ENCODE measurements around the gene CORO7.
A peak's percentile ranks its signal among the peaks of the same experiment; 100 is the strongest.

Gene CORO7

GRCh38 chr16:4386951-4387565 is 29.3 kb downstream of the CORO7 start:
- no peaks in the 10 kb centered on the region for H3K27me3 ChIP-seq (replicated peaks; ENCODE audit: control insufficient read depth, insufficient read depth, low read length)
- peak; percentile 42 for DNase-seq (ENCODE audit: low read depth)
- H3K9ac ChIP-seq (ENCODE audit: low read length) = peak overlapping the region; percentile 58
- peaks cover 18% of the 10 kb centered on the region for H3K36me3 ChIP-seq (ENCODE audit: control insufficient read depth, insufficient read depth, low read length, severe bottlenecking)
- peaks cover 54% of the 10 kb centered on the region for H3K4me1 ChIP-seq (ENCODE audit: control insufficient read depth, insufficient read depth, low read length)
- H3K4me3 ChIP-seq (ENCODE audit: low read length) = no peak overlapping the region
- H3K9me3 ChIP-seq (ENCODE audit: control insufficient read depth, low read length) = no peaks in the 10 kb centered on the region

DNA sequence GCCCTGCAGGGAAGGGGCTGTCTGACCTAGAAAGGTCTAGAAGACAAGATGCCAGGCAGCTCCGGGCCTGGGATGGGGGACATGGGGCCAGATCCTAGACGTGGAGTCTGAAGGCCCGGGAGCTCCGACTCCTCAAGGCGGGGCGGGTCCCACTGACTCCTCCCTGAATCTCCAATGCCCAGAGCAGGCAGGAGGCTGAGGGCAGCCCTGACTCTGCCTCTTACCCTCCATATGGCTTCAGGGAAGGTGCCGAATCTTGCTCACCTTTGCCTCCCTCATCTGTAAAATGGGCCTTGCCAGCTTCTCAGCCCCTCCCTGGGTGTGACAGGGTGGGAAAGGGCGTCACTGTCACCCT is 30.0 kb downstream of the CORO7 start:
- H3K9me3 ChIP-seq (ENCODE audit: control insufficient read depth, low read length) = no peaks in the 10 kb centered on the region
- no peaks in the 10 kb centered on the region for H3K27me3 ChIP-seq (replicated peaks; ENCODE audit: control insufficient read depth, insufficient read depth, low read length)
- no peak overlapping the region for H3K4me3 ChIP-seq (ENCODE audit: low read length)
- H3K9ac ChIP-seq (ENCODE audit: low read length) = peak overlapping the region; percentile 41
- DNase-seq (ENCODE audit: low read depth) = peak; percentile 72
- peaks cover 54% of the 10 kb centered on the region for H3K4me1 ChIP-seq (ENCODE audit: control insufficient read depth, insufficient read depth, low read length)
- H3K36me3 ChIP-seq (ENCODE audit: control insufficient read depth, insufficient read depth, low read length, severe bottlenecking) = peaks cover 25% of the 10 kb centered on the region

DNA sequence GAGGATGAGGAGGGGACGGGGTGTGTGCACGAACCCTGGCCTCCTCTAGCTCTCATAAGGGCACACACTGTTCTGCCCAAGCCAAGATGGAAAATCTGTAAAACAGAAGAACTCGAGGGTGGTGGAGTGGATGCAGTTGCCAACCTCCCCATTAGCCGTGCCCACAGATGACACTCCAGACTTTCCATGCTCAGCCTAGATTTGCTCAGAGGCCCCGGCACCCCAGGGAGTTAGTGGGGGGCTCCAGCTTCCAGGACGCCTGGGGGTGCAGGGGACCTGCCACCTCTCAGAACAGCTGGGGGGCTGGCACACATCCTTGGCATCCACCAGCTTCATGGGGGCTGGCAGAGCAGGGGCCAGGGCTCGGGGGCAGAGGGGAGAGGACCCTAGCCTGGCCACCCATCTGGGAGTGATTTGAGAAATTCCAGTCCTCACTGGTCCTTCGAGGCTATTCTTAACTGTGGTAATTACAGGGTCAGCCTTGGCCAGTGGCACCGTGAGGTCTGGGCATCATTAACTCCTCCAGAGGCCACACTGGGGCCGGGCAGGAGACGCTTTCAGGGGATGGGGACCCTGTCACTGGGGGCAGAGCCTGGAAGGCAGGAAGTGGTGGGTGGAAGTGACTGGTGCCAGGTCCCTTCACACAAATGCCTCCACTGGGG is 30.5 kb downstream of the CORO7 start:
- DNase-seq (ENCODE audit: low read depth) = peak; percentile 54
- Histone ChIP-seq H3K9me3 (ENCODE audit: control insufficient read depth, low read length) (no peaks in the 10 kb centered on the region), H3K36me3 (ENCODE audit: control insufficient read depth, insufficient read depth, low read length, severe bottlenecking) (peaks cover 29% of the 10 kb centered on the region), H3K27me3 (replicated peaks; ENCODE audit: control insufficient read depth, insufficient read depth, low read length) (no peaks in the 10 kb centered on the region), H3K4me1 (ENCODE audit: control insufficient read depth, insufficient read depth, low read length) (peaks cover 54% of the 10 kb centered on the region), H3K4me3 (ENCODE audit: low read length) (no peak overlapping the region), H3K9ac (ENCODE audit: low read length) (peak overlapping the region; percentile 41)

GRCh38 chr16:4385066-4385788 is 31.2 kb downstream of the CORO7 start:
- Histone ChIP-seq H3K4me3 (ENCODE audit: low read length) (no peak overlapping the region), H3K4me1 (ENCODE audit: control insufficient read depth, insufficient read depth, low read length) (peaks cover 54% of the 10 kb centered on the region), H3K9ac (ENCODE audit: low read length) (no peak overlapping the region), H3K9me3 (ENCODE audit: control insufficient read depth, low read length) (no peaks in the 10 kb centered on the region), H3K36me3 (ENCODE audit: control insufficient read depth, insufficient read depth, low read length, severe bottlenecking) (peaks cover 36% of the 10 kb centered on the region), H3K27me3 (replicated peaks; ENCODE audit: control insufficient read depth, insufficient read depth, low read length) (no peaks in the 10 kb centered on the region)
- DNase-seq (ENCODE audit: low read depth) = no peak

- DNase-seq (ENCODE audit: low read depth) = peak; percentile 94
Observed at GRCh38 chr16:4384509-4384942, 31.9 kb downstream of the CORO7 start.

DNA sequence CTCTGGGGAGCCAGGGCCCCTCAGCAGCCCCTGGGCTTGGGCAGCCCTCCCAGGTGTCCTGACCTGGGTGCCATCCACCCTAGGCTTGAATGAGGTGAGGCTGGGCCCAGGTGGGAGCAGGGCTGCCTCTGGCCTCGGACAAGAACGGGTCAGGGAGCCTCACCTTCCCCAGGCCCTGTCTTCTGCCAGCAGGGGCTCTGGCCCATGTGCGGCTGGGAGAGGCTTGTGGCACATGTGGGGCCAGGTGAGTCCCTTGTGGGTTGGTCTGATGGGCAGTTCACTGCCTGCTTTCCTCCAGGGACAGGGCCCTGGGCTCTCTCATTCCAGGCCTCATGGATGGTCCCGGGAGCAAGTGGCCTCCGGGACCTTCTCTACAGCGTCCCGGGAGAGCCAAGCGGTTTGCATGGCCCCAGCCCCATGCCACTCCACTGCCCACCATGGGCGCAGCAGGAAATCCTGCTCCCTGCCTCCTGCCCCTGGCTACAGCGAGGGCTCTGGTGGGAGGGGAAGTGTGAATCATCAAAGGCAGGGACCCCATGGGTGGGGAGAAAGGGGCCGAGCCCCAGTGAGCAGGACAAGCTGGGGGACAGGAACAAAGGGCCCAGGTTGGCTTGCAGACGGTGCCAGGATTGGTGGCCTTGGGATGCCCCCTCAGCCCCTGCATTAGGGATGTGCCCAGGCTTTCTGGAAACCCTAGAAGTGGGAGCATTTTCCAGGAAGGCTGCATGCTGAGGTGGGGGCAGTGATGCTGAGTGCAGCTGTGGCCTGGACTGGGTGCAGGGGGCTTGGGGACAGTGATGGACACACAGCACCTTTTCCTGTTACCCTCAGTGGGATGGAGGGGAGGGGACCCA is 32.6 kb downstream of the CORO7 start:
- peak overlapping the region; percentile 71 for H3K9ac ChIP-seq (ENCODE audit: low read length)
- peaks cover 40% of the 10 kb centered on the region for H3K36me3 ChIP-seq (ENCODE audit: control insufficient read depth, insufficient read depth, low read length, severe bottlenecking)
- H3K9me3 ChIP-seq (ENCODE audit: control insufficient read depth, low read length) = no peaks in the 10 kb centered on the region
- H3K4me1 ChIP-seq (ENCODE audit: control insufficient read depth, insufficient read depth, low read length) = peaks cover 48% of the 10 kb centered on the region
- no peak for DNase-seq (ENCODE audit: low read depth)
- no peaks in the 10 kb centered on the region for H3K27me3 ChIP-seq (replicated peaks; ENCODE audit: control insufficient read depth, insufficient read depth, low read length)
- H3K4me3 ChIP-seq (ENCODE audit: low read length) = no peak overlapping the region

More at GRCh38 chr16:4384509-4384942, 31.9 kb downstream of the CORO7 start:
- Histone ChIP-seq H3K36me3 (ENCODE audit: control insufficient read depth, insufficient read depth, low read length, severe bottlenecking) (peaks cover 37% of the 10 kb centered on the region), H3K9me3 (ENCODE audit: control insufficient read depth, low read length) (no peaks in the 10 kb centered on the region), H3K4me1 (ENCODE audit: control insufficient read depth, insufficient read depth, low read length) (peaks cover 54% of the 10 kb centered on the region), H3K27me3 (replicated peaks; ENCODE audit: control insufficient read depth, insufficient read depth, low read length) (no peaks in the 10 kb centered on the region), H3K9ac (ENCODE audit: low read length) (peak overlapping the region; percentile 71), H3K4me3 (ENCODE audit: low read length) (no peak overlapping the region)

DNA sequence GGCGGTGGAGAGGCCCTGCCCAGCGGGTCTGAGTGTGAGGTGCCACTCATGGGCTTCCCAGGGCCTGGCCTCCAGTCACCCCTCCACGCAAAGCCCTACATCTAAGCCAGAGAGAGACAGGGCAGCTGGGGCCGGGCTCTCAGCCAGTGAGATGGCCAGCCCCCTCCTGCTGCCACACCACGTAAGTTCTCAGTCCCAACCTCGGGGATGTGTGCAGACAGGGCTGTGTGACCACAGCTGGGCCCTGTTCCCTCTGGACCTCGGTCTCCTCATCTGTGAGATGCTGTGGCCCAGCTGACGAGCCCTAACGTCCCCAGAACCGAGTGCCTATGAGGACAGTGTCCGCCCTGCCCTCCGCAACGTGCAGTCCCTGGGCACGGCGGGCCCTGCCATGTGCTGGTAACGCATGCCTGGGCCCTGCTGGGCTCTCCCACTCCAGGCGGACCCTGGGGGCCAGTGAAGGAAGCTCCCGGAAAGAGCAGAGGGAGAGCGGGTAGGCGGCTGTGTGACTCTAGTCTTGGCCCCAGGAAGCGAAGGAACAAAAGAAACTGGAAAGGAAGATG is 33.5 kb downstream of the CORO7 start:
- H3K27me3 ChIP-seq (replicated peaks; ENCODE audit: control insufficient read depth, insufficient read depth, low read length) = no peaks in the 10 kb centered on the region
- no peak overlapping the region for H3K4me3 ChIP-seq (ENCODE audit: low read length)
- DNase-seq (ENCODE audit: low read depth) = no peak

DNA sequence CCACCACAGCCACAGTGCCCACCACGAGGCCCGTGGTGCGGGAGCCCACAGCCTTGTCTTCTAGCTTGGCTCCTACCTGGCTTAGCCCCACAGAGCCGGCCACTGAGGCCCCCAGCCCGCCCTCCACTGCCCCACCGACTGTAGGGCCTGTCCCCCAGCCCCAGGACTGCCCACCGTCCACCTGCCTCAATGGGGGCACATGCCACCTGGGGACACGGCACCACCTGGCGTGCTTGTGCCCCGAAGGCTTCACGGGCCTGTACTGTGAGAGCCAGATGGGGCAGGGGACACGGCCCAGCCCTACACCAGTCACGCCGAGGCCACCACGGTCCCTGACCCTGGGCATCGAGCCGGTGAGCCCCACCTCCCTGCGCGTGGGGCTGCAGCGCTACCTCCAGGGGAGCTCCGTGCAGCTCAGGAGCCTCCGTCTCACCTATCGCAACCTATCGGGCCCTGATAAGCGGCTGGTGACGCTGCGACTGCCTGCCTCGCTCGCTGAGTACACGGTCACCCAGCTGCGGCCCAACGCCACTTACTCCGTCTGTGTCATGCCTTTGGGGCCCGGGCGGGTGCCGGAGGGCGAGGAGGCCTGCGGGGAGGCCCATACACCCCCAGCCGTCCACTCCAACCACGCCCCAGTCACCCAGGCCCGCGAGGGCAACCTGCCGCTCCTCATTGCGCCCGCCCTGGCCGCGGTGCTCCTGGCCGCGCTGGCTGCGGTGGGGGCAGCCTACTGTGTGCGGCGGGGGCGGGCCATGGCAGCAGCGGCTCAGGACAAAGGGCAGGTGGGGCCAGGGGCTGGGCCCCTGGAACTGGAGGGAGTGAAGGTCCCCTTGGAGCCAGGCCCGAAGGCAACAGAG is 34.2 kb downstream of the CORO7 start:
- Histone ChIP-seq H3K4me1 (ENCODE audit: control insufficient read depth, insufficient read depth, low read length) (peaks cover 49% of the 10 kb centered on the region), H3K9me3 (ENCODE audit: control insufficient read depth, low read length) (no peaks in the 10 kb centered on the region), H3K36me3 (ENCODE audit: control insufficient read depth, insufficient read depth, low read length, severe bottlenecking) (peaks cover 40% of the 10 kb centered on the region), H3K27me3 (replicated peaks; ENCODE audit: control insufficient read depth, insufficient read depth, low read length) (no peaks in the 10 kb centered on the region), H3K4me3 (ENCODE audit: low read length) (no peak overlapping the region), H3K9ac (ENCODE audit: low read length) (peak overlapping the region; percentile 19)
- no peak for DNase-seq (ENCODE audit: low read depth)

More for the DNA sequence above, 33.5 kb downstream of the CORO7 start:
- Histone ChIP-seq H3K9me3 (ENCODE audit: control insufficient read depth, low read length) (no peaks in the 10 kb centered on the region), H3K4me1 (ENCODE audit: control insufficient read depth, insufficient read depth, low read length) (peaks cover 50% of the 10 kb centered on the region), H3K9ac (ENCODE audit: low read length) (peak overlapping the region; percentile 19), H3K36me3 (ENCODE audit: control insufficient read depth, insufficient read depth, low read length, severe bottlenecking) (peaks cover 40% of the 10 kb centered on the region)

DNA sequence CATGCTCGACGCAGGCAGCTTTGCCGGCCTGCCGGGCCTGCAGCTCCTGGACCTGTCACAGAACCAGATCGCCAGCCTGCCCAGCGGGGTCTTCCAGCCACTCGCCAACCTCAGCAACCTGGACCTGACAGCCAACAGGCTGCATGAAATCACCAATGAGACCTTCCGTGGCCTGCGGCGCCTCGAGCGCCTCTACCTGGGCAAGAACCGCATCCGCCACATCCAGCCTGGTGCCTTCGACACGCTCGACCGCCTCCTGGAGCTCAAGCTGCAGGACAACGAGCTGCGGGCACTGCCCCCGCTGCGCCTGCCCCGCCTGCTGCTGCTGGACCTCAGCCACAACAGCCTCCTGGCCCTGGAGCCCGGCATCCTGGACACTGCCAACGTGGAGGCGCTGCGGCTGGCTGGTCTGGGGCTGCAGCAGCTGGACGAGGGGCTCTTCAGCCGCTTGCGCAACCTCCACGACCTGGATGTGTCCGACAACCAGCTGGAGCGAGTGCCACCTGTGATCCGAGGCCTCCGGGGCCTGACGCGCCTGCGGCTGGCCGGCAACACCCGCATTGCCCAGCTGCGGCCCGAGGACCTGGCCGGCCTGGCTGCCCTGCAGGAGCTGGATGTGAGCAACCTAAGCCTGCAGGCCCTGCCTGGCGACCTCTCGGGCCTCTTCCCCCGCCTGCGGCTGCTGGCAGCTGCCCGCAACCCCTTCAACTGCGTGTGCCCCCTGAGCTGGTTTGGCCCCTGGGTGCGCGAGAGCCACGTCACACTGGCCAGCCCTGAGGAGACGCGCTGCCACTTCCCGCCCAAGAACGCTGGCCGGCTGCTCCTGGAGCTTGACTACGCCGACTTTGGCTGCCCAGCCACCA is 35.1 kb downstream of the CORO7 start:
- Histone ChIP-seq H3K36me3 (ENCODE audit: control insufficient read depth, insufficient read depth, low read length, severe bottlenecking) (peaks cover 40% of the 10 kb centered on the region), H3K4me3 (ENCODE audit: low read length) (no peak overlapping the region), H3K9ac (ENCODE audit: low read length) (no peak overlapping the region), H3K9me3 (ENCODE audit: control insufficient read depth, low read length) (no peaks in the 10 kb centered on the region), H3K27me3 (replicated peaks; ENCODE audit: control insufficient read depth, insufficient read depth, low read length) (no peaks in the 10 kb centered on the region), H3K4me1 (ENCODE audit: control insufficient read depth, insufficient read depth, low read length) (peaks cover 48% of the 10 kb centered on the region)
- no peak for DNase-seq (ENCODE audit: low read depth)

Measured in adipocyte (in vitro differentiated cells).